Parathyroid adenoma (tissue), 2 donors: ENCODE data around the gene FADD.

Source experiments
- H2AFZ ChIP-seq: fragments of 300-600 bp; sonication (generic); one replicate; pipeline ENCODE4 v1.7.0; 2017; ENCODE audit warnings: antibody characterized with exemption, mild to moderate bottlenecking
- H3K27ac ChIP-seq: fragments of 300-600 bp; sonication (generic); one replicate; pipeline ENCODE4 v1.7.0; 2017
- H3K27me3 ChIP-seq: fragments of 300-600 bp; sonication (generic); one replicate; pipeline ENCODE4 v1.7.0; 2017; ENCODE audit warnings: low read length; ENCODE audit not compliant: control insufficient read depth, insufficient read depth
- H3K36me3 ChIP-seq: fragments of 300-600 bp; sonication (generic); one replicate; pipeline ENCODE4 v1.7.0; 2017; ENCODE audit warnings: low read length; ENCODE audit not compliant: control insufficient read depth, insufficient read depth
- H3K4me1 ChIP-seq: fragments of 300-600 bp; sonication (generic); one replicate; pipeline ENCODE4 v1.7.0; 2017; ENCODE audit warnings: control low read depth
- H3K4me2 ChIP-seq: fragments of 300-600 bp; sonication (generic); one replicate; pipeline ENCODE4 v1.7.0; 2017; ENCODE audit warnings: low read length
- H3K4me3 ChIP-seq: fragments of 300-600 bp; sonication (generic); one replicate; pipeline ENCODE4 v1.7.0; 2017; ENCODE audit warnings: low read depth, low read length
- H3K79me2 ChIP-seq: fragments of 300-600 bp; sonication (generic); one replicate; pipeline ENCODE4 v1.7.0; 2017; ENCODE audit warnings: control low read depth
- H3K9ac ChIP-seq: fragments of 300-600 bp; sonication (generic); one replicate; pipeline ENCODE4 v1.7.0; 2017; ENCODE audit warnings: mild to moderate bottlenecking
- H3K9me3 ChIP-seq: fragments of 300-600 bp; sonication (generic); one replicate; pipeline ENCODE4 v1.7.0; 2017; ENCODE audit warnings: low read length; ENCODE audit not compliant: control insufficient read depth
- TF ChIP-seq, protein P1 (sequence below): fragments of 300-600 bp; sonication (generic); IDR thresholded peaks from one replicate; pipeline ENCODE4 v1.7.0; 2017; ENCODE audit warnings: antibody characterized with exemption, mild to moderate bottlenecking
- donor health status: primary hyperparathyroidism.

FADD gene

DNA sequence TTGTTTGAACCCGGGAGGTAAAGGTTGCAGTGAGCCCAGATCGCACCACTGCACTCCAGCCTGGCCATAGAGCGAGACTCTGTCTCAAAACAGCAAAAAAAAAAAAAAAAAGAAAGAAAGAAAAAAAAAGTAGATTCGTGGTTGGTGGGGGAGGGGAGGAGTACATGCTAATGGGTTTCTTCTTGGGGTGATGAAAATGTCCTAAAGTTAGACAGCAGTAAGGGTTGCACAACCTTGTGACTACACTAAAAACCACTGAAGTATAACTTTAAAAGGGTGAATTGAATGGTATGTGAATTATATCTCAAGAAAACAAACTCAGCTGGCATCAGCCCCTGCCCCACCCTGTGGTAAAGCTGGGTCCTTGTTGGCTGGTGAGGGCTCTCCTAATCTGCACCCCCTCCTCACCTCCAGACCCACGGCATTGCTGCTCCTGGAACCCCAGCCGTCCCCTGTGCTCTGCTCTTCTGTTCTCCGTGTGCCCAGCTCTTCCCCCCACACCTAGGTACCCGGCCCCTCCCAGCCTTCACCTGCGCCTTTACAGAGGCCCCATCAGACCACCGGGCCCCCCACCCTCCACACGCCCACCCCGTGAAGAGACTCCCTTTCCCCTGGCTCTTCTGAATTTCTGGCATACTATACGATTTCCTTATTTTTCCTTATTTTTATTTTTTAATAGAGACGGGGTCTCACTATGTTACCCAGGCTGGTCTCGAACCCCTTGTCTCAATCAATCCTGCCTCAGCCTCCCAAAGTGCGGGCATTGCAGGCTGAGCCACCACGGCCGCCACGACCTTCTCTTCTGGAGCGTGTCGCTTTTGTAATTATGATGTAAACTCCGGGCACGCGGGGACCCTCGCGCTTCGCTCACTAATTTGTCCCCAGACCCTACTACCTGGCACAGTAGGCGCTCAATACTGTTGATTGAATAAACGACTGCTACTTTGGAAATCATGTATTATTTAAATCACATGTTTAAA is 924 bp upstream of the FADD start:
- Histone ChIP-seq H3K27ac (no peak overlapping the region), H2AFZ (peak overlapping the region; percentile 77), H3K9ac (no peak overlapping the region), H3K4me1 (no peaks in the 10 kb centered on the region), H3K9me3 (no peaks in the 10 kb centered on the region), H3K79me2 (no peaks in the 10 kb centered on the region), H3K4me3 (peak overlapping the region; percentile 82), H3K27me3 (no peaks in the 10 kb centered on the region), H3K4me2 (peak overlapping the region; percentile 87), H3K36me3 (no peaks in the 10 kb centered on the region)
- TF ChIP-seq, protein P1, sequence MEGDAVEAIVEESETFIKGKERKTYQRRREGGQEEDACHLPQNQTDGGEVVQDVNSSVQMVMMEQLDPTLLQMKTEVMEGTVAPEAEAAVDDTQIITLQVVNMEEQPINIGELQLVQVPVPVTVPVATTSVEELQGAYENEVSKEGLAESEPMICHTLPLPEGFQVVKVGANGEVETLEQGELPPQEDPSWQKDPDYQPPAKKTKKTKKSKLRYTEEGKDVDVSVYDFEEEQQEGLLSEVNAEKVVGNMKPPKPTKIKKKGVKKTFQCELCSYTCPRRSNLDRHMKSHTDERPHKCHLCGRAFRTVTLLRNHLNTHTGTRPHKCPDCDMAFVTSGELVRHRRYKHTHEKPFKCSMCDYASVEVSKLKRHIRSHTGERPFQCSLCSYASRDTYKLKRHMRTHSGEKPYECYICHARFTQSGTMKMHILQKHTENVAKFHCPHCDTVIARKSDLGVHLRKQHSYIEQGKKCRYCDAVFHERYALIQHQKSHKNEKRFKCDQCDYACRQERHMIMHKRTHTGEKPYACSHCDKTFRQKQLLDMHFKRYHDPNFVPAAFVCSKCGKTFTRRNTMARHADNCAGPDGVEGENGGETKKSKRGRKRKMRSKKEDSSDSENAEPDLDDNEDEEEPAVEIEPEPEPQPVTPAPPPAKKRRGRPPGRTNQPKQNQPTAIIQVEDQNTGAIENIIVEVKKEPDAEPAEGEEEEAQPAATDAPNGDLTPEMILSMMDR: no peak

DNA sequence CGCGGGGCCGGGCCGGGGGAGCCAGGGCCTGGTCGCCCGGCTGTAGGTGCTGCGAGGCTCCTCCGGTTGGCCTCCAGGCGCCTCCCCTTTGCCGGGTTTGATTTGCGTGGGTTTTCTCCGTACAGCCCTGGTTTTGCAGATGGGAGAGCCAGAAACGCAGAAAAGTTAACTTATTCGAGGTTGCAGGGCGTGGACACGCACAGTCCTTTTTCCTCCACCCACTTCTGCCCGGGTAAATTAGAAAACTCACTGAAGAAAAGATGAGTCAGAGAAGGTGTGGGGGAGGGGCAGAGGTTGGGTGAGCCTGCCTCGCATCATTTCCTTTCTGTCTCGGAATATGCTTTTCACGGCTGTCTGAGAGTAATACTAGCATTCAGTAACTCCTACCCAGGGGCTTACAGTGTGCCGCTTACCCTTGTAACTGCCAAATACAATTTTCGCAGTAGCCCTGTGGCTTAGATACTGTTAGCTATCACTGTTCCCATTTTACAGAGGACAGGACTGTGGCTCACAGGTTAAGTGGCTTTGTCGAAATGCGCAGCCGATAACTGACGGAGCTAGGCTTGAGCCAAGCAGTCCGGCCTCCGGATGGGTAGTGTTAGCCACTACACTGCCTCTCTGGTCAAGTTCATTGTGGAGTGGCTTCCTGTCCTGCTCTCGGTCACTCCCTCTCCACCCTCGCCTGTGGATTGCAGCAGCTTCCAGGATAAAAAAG is 812 bp downstream of the FADD start:
- H3K4me3 ChIP-seq: peak overlapping the region; percentile 82
- H3K4me1 ChIP-seq: no peaks in the 10 kb centered on the region
- TF ChIP-seq, protein P1: no peak
- no peaks in the 10 kb centered on the region for H3K79me2 ChIP-seq
- peak overlapping the region; percentile 77 for H2AFZ ChIP-seq
- H3K9me3 ChIP-seq: no peaks in the 10 kb centered on the region
- H3K27ac ChIP-seq: peak overlapping the region; percentile 49
- peak overlapping the region; percentile 87 for H3K4me2 ChIP-seq
- H3K9ac ChIP-seq: no peak overlapping the region
- no peaks in the 10 kb centered on the region for H3K27me3 ChIP-seq
- H3K36me3 ChIP-seq: no peaks in the 10 kb centered on the region

DNA sequence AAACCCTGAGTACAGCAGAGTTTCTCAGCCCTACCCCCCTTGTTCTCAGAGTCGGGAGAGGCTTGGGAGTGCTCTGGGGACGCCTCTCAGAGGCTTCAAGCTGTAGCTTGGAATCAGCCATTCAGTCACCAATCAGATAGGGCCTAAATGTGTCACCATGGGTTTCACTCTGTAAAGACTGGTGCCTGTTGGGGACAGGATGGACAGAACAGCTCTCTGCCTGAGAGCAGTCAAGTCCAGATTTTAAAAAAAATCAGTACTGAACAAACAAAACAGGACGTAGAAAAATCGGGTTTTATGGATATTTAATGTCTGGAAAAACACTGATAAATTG is 1.3 kb downstream of the FADD start:
- no peaks in the 10 kb centered on the region for H3K9me3 ChIP-seq
- TF ChIP-seq, protein P1: no peak
- no peaks in the 10 kb centered on the region for H3K79me2 ChIP-seq
- peak overlapping the region; percentile 87 for H3K4me2 ChIP-seq
- peak overlapping the region; percentile 49 for H3K27ac ChIP-seq
- H3K9ac ChIP-seq: no peak overlapping the region
- H3K4me3 ChIP-seq: peak overlapping the region; percentile 82
- H2AFZ ChIP-seq: no peak overlapping the region
- H3K4me1 ChIP-seq: no peaks in the 10 kb centered on the region
- H3K36me3 ChIP-seq: no peaks in the 10 kb centered on the region
- no peaks in the 10 kb centered on the region for H3K27me3 ChIP-seq

DNA sequence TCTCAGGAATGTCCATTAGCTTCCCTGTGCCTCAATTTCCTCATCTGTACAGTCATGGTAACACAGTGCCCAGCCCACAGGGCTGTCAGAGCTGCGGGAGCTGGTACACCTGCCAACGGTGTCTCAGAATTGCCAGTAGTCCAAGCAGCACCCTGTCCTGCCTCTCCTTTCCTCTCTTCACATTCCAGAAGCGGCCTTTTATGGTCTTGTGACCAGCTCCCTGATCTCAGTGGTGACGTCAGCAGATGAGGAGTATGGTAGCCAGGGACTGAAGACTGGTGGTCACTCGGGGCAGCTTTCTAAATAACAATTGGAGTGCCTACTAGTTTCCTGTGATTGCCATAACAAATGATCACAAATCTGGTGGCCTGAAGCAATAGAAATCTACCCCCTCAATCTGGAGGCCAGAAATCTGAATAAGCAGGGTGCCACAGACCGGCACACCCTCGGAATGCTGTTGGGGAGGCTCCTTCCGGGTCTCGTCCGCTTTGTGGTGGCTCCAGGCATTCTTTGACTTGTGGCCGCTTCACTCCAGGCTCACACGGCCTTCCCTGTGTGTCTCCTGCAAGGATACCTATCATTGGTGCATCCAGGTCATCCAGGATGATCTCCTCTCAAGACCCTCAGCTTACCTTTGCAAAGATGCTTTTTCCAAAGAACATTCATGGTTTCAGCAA is 2.1 kb downstream of the FADD start:
- TF ChIP-seq, protein P1: no peak
- no peaks in the 10 kb centered on the region for H3K9me3 ChIP-seq
- H3K27ac ChIP-seq: no peak overlapping the region
- no peaks in the 10 kb centered on the region for H3K27me3 ChIP-seq
- no peaks in the 10 kb centered on the region for H3K36me3 ChIP-seq
- no peak overlapping the region for H3K9ac ChIP-seq
- H3K4me2 ChIP-seq: no peak overlapping the region
- H3K4me3 ChIP-seq: no peak overlapping the region
- no peaks in the 10 kb centered on the region for H3K4me1 ChIP-seq
- no peaks in the 10 kb centered on the region for H3K79me2 ChIP-seq
- H2AFZ ChIP-seq: no peak overlapping the region
